ENCODE data around the gene SEMA4C.
"Not testable (repeated sequence)": the region's sequence is repeated elsewhere in the genome, so short reads cannot be mapped to it uniquely, and the experiment has no call there.

SEMA4C gene

DNA sequence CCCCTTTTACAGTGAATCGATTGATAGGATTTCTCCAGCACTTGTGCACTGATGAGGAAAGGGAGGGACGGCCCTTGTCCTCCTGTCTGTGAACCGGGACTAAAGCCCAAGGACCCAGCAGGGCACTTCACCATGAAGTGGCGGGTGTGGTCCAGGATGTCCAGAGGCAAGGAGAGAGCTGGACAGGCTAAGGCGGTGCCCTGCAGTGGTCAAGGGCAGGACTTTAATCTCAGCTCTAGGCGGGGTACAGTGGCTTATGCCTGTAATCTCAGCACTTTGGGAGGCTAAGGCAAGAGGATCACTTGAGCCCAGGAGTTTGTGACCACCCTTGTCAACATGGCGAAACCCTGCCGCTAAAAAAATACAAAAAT lies 28.2 kb upstream of the SEMA4C start:
- no peak for DNase-seq (ENCODE audit: low spot score)

DNA sequence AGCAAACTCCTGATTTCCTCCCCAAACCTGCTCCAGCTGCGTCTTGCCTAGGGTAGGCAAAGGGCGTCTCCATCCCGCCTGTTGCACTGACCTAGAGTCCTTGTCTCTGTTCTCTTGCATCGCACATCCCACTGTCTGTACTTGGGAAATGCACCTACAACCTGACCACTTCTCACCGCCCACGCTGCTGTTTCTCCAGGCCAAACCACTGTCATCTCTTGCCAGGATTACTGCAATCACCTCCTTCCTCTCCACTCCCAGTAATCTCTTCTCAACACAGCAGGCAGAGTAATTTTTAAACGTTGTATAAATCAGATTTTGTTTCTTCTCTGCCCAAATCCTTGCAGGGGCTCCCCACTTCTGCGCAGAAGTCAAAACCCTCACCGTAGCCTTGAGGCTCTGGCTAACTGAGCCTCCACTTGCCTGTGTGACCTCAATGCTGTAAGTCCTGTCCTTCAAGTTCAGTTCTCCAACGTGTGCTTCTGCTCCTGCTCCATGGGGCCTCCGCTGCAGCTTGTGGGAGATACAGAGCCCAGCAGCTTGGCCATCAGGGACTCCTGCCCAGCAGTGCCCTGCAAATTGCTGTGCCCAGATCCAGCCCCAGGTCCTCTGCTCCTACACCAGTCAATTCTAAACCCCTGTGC lies 27.7 kb upstream of the SEMA4C start:
- DNase-seq (ENCODE audit: low spot score) = no peak

DNA sequence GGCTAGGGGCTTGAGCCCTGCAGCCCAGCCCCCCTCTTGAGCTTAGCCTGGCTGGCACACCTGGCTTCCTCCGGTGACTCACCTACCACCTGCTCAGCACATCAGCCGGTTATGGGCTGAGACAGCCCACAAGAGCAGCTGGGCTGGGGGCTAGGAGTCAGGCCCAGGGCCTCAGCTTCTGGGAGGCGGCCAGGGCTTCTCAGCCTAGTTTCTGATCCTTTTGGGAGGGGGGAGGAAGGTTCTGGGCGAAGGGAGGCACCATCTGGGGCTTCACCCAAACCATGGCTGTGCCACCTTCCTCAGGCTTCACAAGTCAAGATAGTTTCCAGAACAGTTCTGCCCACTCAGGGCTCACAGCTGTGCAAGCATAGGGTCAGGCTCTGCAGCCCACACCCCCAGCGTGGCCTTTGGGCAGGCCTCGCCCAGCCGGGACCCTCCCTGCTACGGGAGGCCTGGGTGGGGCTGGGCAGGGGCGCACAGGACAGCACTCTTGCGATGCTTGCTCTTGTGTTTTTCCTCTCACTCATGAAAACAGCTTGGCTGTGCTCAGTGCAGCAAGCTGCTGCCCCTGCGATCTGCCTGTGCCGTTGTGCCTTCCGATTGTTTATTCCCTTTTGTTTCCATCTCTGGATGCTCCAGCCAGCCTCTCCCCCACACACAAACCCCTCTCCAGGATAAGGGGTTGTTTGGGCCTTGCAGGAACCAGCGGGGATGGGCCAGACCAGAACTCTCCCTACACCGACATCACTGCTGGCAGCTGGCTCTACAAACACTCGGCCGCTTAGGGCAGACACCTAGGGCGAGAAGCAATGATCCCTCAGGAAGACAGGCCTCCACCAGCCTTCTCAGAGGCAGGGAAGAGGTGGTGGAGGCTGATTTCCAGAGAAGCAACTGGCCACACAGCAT lies 26.1 kb upstream of the SEMA4C start:
- no peak for DNase-seq (ENCODE audit: low spot score)

DNA sequence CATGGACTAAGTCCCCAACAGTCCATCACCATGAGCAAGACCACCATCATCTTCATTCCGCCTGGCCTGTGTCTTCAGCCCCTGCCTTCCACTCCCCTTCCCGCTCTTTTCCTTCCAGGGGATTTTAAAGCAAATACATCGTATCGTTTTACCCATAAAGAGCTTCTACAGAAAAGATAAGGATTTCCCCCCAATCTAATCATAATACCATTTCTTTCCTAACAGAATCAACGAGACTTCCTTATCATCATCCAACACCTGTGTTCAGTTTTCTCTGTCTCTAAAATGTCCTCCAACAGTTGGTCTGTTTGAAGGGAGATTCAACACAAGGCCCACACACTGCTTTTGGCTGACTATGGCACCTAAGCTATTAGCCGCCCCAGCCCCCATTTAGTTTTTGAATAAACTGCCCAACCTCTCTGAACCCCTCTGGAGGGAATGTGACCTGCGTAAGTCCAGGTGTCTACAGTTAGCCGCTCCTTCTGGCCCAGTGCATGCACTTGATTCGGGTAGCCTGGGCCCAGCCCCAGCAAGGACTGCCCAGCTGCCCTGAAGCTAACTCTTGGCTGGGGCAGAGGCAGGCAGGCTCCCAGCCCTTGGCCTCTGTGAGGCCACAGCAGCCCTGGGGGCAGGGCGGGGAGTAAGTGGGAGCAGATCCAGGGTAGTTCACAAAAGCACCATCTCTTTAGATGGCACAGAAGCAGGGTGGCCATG lies 25.3 kb upstream of the SEMA4C start:
- DNase-seq (ENCODE audit: low spot score) = no peak

DNA sequence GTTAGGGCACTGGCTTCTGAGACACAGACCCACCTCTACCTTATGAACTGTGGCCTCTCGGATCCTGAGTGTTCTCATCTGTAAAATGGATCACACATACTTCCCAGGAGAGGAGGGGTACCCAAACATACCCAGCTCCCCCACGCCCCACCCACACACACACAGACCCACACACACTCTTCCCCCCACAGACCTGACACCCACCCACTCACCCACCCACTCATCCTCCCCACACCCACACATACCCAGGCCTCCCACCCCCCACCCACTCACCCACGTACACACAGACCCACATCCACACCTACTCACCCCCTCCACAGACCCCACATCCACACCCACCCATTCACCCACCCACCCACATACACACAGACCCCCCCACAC lies 24.3 kb upstream of the SEMA4C start:
- DNase-seq (ENCODE audit: low spot score) = no peak

DNA sequence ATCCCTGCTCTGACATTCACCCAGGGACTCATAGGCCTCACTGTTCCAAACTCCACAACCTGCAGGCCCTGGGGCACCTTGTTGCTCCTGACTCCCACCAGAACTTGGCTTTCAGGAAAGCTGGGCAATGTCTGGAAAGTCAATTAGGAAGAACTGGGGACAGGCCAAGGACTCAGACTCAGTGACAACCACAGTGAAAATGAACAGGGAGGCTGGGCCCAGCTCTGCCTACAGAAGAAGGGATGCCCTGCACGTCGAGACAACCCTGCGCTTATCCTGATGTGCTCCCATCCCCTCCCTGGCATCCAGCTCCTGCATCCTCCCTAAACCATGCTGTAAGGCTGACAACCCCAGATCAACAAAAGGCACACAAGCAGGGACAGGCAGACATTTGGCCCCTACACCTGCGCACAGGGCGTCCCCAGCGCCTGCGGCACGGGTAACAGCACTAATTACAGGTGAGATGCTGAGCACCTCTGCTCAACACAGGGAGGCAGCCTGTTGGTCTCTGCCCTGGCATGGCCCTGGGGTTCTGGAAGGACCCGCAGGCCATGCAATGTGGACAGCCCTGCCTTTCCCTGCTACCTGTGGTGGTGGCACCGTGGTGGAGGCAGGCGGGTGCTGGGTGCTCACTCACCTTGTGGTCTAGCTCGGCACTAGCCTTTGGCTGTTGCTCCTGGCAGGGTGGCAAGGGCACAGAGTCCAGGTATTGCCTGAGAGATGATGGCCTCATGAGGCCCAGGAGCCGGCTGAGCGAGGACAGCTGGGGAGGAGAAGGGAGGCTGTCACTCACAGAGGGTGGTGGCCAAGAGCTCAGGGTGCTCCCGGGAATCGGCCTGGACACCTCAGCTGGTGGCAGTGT lies 23.6 kb upstream of the SEMA4C start:
- no peak for DNase-seq (ENCODE audit: low spot score)

DNA sequence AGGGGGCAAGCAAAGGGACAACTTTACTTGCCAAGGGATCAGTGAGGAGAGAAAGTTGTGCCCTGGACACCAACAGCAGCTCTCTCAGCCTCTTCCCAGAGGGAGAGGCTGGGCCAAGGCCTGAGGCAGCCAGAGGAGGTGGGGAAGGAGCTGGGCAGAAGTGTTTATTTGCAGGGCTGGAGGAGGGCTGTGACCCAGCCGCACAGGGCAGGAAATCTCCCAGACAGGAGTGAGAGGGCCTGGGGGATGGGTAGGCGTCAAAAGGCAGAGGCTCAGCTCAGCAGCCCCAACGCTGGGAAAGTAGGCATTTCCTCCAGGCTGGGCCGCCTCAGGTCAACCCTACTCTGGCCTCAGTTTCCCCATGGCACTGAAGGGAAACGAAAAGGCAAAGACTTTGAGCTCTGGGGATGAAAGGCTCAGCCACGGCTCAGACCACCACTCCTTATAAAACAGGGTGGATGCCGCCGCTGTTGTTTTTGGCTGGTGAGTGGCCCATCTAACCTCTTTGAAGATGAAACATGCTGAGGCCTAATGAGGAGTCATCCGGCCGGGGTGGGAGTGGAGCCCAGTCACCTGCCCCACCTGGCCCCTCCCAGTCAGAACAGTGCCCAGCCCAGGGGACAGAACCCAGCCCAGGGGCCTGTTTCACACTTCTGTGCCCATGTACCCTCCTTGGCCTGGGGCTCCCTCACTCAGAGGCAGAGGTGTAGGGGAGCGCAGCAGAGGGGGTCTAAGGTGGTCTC lies 21.9 kb upstream of the SEMA4C start:
- no peak for DNase-seq (ENCODE audit: low spot score)

DNA sequence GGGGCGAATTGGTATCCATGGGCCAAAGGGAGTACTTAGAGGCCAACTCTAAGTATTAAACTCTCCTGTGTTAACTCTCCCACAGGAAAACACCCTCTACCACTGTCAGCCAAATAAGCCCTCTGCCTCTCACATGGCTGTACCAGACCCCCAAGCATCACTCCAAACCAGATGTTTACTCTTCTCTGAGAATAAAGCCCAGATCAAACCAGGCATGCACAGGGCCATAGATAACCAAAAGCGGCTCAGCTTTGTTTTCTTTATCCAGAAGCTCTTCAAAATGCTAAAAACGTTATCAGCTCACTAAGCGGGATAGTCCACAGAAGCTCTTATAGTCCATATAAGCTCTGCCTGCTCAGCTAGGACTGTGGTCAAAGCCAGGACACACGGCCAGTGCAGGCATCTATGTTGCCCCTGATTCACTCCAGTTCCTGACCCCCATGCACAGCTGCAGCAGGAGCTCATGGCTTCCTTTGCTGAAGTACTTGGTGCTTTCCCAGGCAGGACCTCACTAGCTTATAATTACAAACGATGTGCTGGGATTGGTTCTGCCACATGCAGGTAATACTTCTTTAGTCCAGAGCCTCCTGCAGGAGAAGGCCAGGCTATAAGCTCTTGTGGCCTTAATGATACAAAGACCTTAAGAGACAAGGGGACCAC lies 21.0 kb upstream of the SEMA4C start:
- DNase-seq (ENCODE audit: low spot score) = no peak

DNA sequence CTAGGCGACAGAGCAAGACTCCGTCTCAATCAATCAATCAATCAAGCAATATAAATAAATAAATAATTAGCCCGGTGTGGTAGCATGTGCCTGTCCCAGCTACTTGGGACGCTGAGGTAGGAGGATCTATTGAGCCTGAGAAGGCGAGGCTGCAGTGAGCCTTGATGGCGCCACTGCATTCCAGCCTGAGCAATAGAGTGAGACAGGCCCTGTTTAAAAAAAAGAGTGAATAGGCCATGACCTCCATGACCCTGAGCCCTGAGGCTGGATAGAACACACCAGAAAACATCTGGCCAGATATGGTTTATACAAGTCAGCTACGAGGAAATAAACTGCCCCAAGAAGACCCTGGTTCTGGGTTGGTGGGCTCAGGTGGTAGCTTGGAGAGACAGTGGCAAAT lies 20.4 kb upstream of the SEMA4C start:
- DNase-seq (ENCODE audit: low spot score) = no peak

DNA sequence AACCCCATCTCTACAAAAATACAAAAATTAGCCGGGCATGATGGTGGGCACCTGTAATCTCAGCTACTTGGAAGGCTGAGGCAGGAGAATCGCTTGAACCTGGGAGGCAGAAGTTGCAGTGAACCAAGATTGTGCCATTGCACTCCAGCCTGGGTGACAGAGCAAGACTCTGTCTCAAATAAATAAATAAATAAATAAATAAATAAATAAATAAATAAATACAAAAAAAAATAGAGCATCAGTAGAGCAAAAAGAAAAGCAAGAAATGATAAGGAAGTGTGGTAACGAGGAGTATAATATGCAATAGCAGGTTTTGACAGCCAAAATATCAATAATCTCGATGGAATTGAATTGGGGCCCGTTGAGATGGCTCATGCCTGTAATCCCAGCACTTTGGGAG lies 19.6 kb upstream of the SEMA4C start:
- not testable (repeated sequence) for DNase-seq (ENCODE audit: low spot score)

DNA sequence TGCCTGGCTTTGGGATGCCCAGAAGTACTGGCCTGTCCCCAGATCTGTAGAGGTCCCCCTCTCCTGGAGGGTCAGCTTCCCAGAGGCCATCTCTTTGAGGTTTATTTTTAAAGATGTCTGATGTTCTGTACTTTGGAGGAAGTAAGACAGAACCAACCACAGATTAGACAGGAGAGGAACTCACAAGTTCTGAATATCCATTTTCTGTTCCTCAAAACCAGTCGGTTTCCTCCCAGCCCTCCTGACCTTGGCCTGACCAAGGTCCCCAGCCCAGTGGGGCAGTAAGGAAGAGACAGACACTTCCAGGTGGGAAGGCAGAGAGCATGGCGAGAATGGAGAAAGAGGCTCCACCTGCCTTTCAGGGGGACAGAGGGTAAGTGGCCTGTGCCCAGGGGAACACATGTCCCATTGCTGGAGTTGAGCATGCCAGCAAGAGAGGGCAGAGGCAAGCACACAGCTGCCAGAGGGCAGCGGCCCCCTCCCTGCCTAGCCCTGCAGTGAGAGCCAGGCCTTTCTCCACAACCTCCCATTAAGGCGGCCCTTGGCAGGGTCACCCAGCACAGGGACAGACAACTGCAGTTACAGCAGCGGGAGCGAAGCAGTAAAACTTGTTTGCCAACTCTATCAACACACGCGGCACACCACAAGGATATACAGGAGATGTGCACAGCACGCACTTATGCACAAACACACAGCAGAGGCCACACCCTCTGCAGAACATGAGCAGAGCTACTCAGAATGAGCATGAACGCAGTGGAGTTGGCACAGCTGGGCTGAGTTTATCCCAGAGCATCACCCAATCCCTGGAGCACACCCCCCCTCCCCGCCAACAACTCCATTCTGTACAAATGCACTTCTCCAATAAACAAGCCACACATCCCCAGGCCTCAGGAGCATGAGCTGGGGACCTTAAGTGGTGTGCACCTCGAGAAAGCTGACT lies 18.5 kb upstream of the SEMA4C start:
- no peak for DNase-seq (ENCODE audit: low spot score)

DNA sequence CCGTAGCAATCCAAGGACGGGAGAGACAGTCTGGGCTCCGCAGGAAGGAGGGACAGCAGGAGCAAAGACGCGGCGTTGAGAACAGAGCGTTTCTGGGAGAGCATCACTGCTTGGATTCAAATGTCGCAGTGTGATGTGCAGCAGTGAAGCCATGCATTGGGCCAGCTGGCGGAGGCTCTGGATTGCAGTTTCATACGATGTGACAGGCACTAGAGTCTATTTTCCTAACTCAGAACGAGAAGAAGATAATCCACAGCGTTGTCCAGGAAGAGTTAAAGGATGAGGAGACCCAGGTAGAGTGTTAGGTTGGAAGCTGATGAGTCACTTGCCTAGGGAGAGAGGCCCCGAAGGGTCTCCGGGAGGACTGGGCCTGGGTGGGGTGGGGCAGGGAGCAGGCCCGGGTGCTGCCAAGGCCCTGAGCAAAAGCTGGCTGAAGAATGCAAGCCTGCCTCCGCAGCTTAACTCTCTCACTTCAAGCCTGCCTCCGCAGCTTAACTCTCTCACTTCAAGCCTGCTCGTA lies 17.7 kb upstream of the SEMA4C start:
- DNase-seq (ENCODE audit: low spot score) = no peak

DNA sequence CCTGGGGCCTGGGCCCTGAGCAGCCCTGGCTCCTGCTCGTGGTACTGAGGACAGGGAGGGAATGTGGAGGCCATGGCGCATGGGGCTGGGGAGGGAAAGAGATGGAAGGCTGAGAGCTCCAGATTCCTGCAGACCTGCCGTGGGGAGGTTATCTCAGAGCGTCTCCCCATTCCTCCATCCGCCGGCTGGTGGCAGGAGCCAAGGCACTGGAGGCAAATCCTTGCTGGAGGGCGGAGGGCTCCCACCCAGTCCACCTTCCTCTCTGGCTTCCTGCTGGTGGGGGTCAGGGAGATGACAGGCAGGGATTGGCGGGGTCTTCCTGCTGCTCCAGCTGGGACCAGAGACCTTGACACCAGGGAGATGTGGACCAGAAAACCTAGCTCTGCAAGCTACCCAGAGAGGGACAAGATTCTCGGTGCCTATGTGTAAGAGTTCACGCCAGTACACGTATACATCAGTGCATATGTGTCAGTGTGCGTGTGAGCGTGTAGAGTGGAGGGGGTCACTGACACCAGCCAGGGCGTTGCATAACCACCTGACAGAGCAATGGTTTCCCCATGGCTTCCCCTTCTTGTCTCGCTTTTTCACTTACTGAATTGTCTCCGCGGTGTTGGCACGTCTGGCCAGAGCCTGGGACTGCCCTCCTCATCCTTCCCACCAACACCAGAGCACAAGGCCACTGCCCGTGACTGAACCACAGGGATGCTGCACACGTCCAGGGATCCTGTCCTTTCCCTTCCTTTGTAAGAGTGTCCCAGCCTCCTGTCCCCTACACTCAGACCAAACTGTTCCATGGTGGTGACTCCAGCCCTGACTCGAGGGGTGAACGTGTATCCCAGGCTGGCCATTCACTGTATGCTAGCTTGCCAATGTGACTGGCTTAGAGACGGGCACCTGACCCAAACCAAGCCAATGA lies 15.8 kb upstream of the SEMA4C start:
- no peak for DNase-seq (ENCODE audit: low spot score)

DNA sequence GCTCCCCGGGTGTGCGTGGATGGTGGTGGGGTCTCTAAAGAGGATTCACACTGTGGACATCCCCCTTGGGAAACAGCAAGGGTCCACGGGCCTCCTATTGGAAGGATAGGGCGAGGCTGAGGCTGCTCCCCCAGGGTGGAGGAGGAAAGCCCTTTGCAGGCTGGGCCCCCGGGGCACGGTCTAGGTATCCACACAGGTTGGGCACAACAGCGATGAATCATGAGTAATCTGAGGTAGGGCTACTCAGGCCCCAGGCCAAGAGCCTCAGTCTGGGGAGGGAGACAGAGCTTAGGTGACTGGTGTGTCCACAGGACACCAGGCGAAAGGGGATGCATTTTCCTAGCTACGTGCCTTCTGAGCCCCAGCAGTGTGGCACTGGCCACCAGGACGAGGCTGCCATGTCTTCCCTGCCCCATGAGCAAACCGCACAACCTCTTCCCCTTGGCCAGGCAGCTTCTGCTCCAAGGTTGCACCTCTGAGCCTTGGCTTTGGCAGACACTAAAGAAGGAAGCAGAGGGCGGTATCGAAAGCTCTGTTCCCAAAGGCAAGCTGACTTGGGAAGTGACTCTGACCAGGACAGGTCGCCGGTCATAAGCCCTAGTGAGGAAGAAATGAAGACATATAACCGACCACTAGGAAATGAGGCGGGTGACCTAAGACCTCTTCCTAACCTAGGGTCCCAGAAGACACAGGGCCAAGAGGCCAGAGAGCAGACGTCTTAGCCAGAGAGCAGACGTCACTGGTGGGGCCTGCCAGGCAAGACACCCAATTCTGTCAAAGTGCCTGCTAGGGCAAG lies 14.6 kb upstream of the SEMA4C start:
- DNase-seq (ENCODE audit: low spot score) = no peak

DNA sequence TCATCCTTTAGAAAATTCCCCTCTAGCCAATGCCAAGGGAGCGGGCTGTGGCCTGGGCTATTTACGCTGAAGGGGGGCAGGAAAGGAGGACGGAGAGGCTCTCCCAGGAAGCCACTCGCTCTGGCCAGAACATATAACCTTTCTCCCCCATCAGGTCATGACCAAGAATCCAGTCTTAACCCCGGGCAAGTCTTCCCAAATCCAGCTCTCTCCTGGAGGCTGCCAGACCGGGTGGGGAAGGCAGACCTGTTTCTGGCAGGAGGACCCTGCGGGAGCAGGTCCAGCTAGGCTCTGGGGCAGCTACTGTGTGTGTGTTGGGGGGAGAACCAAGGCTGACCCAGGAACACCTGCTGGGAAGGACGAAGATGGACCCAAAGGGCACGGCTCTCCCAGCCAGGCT lies 13.4 kb upstream of the SEMA4C start:
- no peak for DNase-seq (ENCODE audit: low spot score)

DNA sequence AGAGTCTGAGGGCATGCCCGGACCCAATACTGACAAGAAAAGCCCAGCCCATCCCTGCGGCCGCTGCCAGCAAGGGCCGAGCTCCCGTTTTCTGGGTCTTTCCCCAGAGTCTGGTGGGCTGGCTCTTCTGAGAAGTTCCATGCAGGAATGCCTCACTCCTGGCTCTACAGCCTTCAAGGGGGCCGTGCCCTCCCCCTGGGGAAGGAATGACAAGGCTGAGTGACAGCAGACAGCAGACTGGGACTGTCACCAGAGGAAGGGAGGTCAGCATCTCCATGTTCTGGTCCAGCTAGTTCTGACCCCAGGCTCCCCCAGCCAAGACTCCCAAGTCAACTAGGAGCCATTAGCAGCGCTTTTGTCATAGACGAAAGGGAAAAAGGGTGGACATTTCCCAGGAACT lies 13.0 kb upstream of the SEMA4C start:
- DNase-seq (ENCODE audit: low spot score) = no peak

DNA sequence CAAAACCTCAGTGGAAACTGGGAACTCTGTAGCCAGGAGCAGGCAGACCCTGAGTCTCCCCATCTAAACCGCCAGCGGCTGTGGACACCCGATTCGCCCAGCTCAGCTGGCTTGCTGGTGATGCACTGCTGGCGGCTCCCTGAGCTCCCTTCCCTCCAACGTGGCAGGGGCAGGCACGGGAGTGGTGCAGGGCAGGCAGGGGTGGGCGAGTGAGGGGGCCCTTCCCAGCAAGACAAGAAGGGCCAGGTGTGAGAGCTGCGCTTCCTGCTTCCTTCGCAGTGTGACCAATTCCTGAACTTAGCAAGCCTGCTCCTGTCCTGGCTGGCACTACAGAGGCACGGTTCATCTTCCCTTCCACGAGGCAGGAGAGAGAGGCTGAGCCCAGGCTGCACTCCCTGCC lies 12.3 kb upstream of the SEMA4C start:
- no peak for DNase-seq (ENCODE audit: low spot score)

Measured in GM03348 (cell line).